ENCODE data around the gene F10.

- TF ChIP-seq CTCF (IDR thresholded peaks at IDR 0.05) (no peak), POLR2A (IDR thresholded peaks at IDR 0.05) (no peak)
Observed at GRCh38 chr13:113157206-113157928, 34.8 kb downstream of the F10 start.

All from heart left ventricle (tissue), 13 donors.